HG02610 (cell line): ENCODE measurements around the gene PRSS57.
"Not testable (repeated sequence)": the region's sequence is repeated elsewhere in the genome, so short reads cannot be mapped to it uniquely, and the experiment has no call there.

Source experiments
- ATAC-seq: cut with Tn5 transposase; IDR thresholded peaks from one replicate; pipeline ENCODE4 v1.9.1; 2021; ENCODE audit warnings: mild to moderate bottlenecking, moderate library complexity; ENCODE audit not compliant: unreplicated experiment

The PRSS57 gene

GRCh38 chr19:676007-676338, 19.3 kb downstream of the PRSS57 start:
- no peak for ATAC-seq

- no peak for ATAC-seq
These were observed 20.7 kb downstream of the PRSS57 start for GRCh38 chr19:674282-675151.

- no peak for ATAC-seq
These were observed 24.6 kb downstream of the PRSS57 start for GRCh38 chr19:670609-671075.

- not testable (repeated sequence) for ATAC-seq
These were observed 26.4 kb downstream of the PRSS57 start for GRCh38 chr19:668675-669434.

GRCh38 chr19:666985-667573, 28.2 kb downstream of the PRSS57 start:
- not testable (repeated sequence) for ATAC-seq

GRCh38 chr19:664913-665443, 30.3 kb downstream of the PRSS57 start:
- no peak for ATAC-seq

GRCh38 chr19:663682-664117, 31.6 kb downstream of the PRSS57 start:
- no peak for ATAC-seq

GRCh38 chr19:662962-663681, 32.1 kb downstream of the PRSS57 start, which contains the start of gene RNF126:
RNF126 (minus strand) TSS chr19:663214; CDS start chr19:663121, 93 bp downstream.
- peak; percentile 50 for ATAC-seq

- no peak for ATAC-seq
These were observed 32.9 kb downstream of the PRSS57 start for GRCh38 chr19:662207-662961.

- no peak for ATAC-seq
These were observed 33.6 kb downstream of the PRSS57 start for GRCh38 chr19:661427-662196.

GRCh38 chr19:660793-661426, 34.3 kb downstream of the PRSS57 start:
- ATAC-seq = no peak

- no peak for ATAC-seq
These were observed 36.1 kb downstream of the PRSS57 start for GRCh38 chr19:658916-659839.

- ATAC-seq = no peak
These were observed 37.0 kb downstream of the PRSS57 start for GRCh38 chr19:658059-658839.

- no peak for ATAC-seq
These were observed 37.6 kb downstream of the PRSS57 start for GRCh38 chr19:657611-658010.

- no peak for ATAC-seq
These were observed 38.3 kb downstream of the PRSS57 start for GRCh38 chr19:656751-657559.

GRCh38 chr19:655691-656090, 39.6 kb downstream of the PRSS57 start:
- ATAC-seq = no peak
